HuH-7 (cell line): ENCODE results near the gene RCC2.
"Not testable (repeated sequence)": the region's sequence is repeated elsewhere in the genome, so short reads cannot be mapped to it uniquely, and the experiment has no call there.

ENCODE experiments used
- DNase-seq: peaks from one replicate; pipeline ENCODE4 v3.0.0; 2011; ENCODE audit warnings: low spot score

Gene RCC2

GRCh38 chr1:17439250-17440073, at the start of gene RCC2:
Gene RCC2, minus strand, starts transcription at chr1:17439677. Its CDS starts 1,163 bp downstream, at chr1:17438514.
- DNase-seq = peak; percentile 65

GRCh38 chr1:17486242-17486641, 46.8 kb upstream of the RCC2 start:
- DNase-seq = no peak

GRCh38 chr1:17485281-17485680, 45.8 kb upstream of the RCC2 start:
- DNase-seq = peak; percentile 59

GRCh38 chr1:17481981-17482380, 42.5 kb upstream of the RCC2 start:
- not testable (repeated sequence) for DNase-seq

- DNase-seq = no peak
Observed at GRCh38 chr1:17480846-17481245, 41.4 kb upstream of the RCC2 start.

GRCh38 chr1:17475752-17476151, 36.3 kb upstream of the RCC2 start:
- no peak for DNase-seq

- DNase-seq = not testable (repeated sequence)
Observed at GRCh38 chr1:17474836-17475555, 35.5 kb upstream of the RCC2 start.

GRCh38 chr1:17472814-17473213, 33.3 kb upstream of the RCC2 start:
- no peak for DNase-seq

GRCh38 chr1:17471393-17471792, 31.9 kb upstream of the RCC2 start:
- DNase-seq = no peak

- DNase-seq = no peak
Observed at GRCh38 chr1:17470021-17470799, 30.7 kb upstream of the RCC2 start.

GRCh38 chr1:17468357-17469265, 29.1 kb upstream of the RCC2 start:
- not testable (repeated sequence) for DNase-seq

GRCh38 chr1:17466359-17466758, 26.9 kb upstream of the RCC2 start:
- no peak for DNase-seq

GRCh38 chr1:17465228-17465627, 25.8 kb upstream of the RCC2 start:
- no peak for DNase-seq

GRCh38 chr1:17463991-17464390, 24.5 kb upstream of the RCC2 start:
- no peak for DNase-seq

GRCh38 chr1:17462669-17463068, 23.2 kb upstream of the RCC2 start:
- DNase-seq = no peak

- DNase-seq = no peak
Observed at GRCh38 chr1:17460219-17460618, 20.7 kb upstream of the RCC2 start.

- no peak for DNase-seq
Observed at GRCh38 chr1:17458794-17459193, 19.3 kb upstream of the RCC2 start.

- no peak for DNase-seq
Observed at GRCh38 chr1:17452686-17453085, 13.2 kb upstream of the RCC2 start.

GRCh38 chr1:17452203-17452602, 12.7 kb upstream of the RCC2 start:
- DNase-seq = not testable (repeated sequence)

GRCh38 chr1:17451731-17452130, 12.3 kb upstream of the RCC2 start:
- DNase-seq = no peak

- no peak for DNase-seq
Observed at GRCh38 chr1:17447501-17447992, 8.1 kb upstream of the RCC2 start.
